ENCODE measurements around the gene BLNK.
"Not testable (repeated sequence)": the region's sequence is repeated elsewhere in the genome, so short reads cannot be mapped to it uniquely, and the experiment has no call there.

The BLNK gene

DNA sequence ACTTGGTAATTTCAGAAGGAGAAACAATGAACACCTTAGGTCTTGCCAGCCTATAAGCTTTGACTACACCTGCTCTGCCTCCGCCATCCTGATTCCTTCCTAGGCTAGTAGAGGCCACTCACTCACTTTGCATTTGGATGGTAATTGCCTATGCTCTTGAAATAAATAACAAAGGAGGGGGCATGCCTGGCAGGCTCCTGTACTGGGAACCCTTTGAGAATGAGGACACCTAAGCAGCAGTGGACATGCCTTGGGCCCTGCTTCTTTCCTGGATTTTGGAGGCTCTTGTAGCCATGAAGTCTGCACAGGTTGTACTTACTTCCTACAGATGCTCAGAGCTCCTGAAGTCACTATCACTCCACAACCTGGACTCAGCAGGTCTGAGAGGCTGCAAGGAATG, 65.8 kb downstream of the BLNK start (continued):
- TF ChIP-seq, protein P1, sequence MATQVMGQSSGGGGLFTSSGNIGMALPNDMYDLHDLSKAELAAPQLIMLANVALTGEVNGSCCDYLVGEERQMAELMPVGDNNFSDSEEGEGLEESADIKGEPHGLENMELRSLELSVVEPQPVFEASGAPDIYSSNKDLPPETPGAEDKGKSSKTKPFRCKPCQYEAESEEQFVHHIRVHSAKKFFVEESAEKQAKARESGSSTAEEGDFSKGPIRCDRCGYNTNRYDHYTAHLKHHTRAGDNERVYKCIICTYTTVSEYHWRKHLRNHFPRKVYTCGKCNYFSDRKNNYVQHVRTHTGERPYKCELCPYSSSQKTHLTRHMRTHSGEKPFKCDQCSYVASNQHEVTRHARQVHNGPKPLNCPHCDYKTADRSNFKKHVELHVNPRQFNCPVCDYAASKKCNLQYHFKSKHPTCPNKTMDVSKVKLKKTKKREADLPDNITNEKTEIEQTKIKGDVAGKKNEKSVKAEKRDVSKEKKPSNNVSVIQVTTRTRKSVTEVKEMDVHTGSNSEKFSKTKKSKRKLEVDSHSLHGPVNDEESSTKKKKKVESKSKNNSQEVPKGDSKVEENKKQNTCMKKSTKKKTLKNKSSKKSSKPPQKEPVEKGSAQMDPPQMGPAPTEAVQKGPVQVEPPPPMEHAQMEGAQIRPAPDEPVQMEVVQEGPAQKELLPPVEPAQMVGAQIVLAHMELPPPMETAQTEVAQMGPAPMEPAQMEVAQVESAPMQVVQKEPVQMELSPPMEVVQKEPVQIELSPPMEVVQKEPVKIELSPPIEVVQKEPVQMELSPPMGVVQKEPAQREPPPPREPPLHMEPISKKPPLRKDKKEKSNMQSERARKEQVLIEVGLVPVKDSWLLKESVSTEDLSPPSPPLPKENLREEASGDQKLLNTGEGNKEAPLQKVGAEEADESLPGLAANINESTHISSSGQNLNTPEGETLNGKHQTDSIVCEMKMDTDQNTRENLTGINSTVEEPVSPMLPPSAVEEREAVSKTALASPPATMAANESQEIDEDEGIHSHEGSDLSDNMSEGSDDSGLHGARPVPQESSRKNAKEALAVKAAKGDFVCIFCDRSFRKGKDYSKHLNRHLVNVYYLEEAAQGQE (tag by site-specific recombination; IDR thresholded peaks at IDR 0.05), result no peak
- no peak for TF ChIP-seq ZNF112 (tag by site-specific recombination; IDR thresholded peaks at IDR 0.05)

- POLR2A ChIA-PET, result no interaction called here
- H3K4me3 ChIP-seq (ENCODE audit: low read depth, low read length), result no peak overlapping the region
- H3K9me3 ChIP-seq (ENCODE audit: control insufficient read depth, insufficient read depth, low read depth, low read length), result no peaks in the 10 kb centered on the region
- no peak overlapping the region for H3K27ac ChIP-seq (ENCODE audit: extremely low read depth, low read depth, low read length)
- no peak for TF ChIP-seq ZNF623 (tag by site-specific recombination; IDR thresholded peaks at IDR 0.05)
- TF ChIP-seq OVOL3 (tag by site-specific recombination; IDR thresholded peaks at IDR 0.05), result no peak
- no peak for TF ChIP-seq ZNF449 (tag by site-specific recombination; IDR thresholded peaks at IDR 0.05)
- TF ChIP-seq ZNF560 (tag by site-specific recombination; IDR thresholded peaks at IDR 0.05; ENCODE audit: borderline replicate concordance), result no peak
- TF ChIP-seq ZFP41 (tag by site-specific recombination; IDR thresholded peaks at IDR 0.05; ENCODE audit: borderline replicate concordance), result no peak
- TF ChIP-seq ZNF221 (tag by site-specific recombination; IDR thresholded peaks at IDR 0.05; ENCODE audit: borderline replicate concordance), result no peak
- TF ChIP-seq ZNF10 (tag by site-specific recombination; IDR thresholded peaks at IDR 0.05), result no peak
- TF ChIP-seq, protein P2, sequence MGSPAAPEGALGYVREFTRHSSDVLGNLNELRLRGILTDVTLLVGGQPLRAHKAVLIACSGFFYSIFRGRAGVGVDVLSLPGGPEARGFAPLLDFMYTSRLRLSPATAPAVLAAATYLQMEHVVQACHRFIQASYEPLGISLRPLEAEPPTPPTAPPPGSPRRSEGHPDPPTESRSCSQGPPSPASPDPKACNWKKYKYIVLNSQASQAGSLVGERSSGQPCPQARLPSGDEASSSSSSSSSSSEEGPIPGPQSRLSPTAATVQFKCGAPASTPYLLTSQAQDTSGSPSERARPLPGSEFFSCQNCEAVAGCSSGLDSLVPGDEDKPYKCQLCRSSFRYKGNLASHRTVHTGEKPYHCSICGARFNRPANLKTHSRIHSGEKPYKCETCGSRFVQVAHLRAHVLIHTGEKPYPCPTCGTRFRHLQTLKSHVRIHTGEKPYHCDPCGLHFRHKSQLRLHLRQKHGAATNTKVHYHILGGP (tag by site-specific recombination; IDR thresholded peaks at IDR 0.05), result no peak
- no peak for TF ChIP-seq HIC1 (tag by site-specific recombination; IDR thresholded peaks at IDR 0.05)
- TF ChIP-seq ZNF157 (tag by site-specific recombination; IDR thresholded peaks at IDR 0.05), result no peak
- H3K36me3 ChIP-seq (ENCODE audit: control insufficient read depth in 2 of 2, insufficient read depth in 1 of 2, low read length in 2 of 2), result no peaks in the 10 kb centered on the region
- CTCF ChIA-PET, result interaction anchor here (0.7 to 1.4 kb wide), 2 partner anchors 28 to 185 kb away, joined by 3 to 4 read pairs; no protein-coding TSS in a partner anchor
- no peaks in the 10 kb centered on the region for H3K4me1 ChIP-seq (ENCODE audit: control insufficient read depth, insufficient read depth, low read length)
Observed at GRCh38 chr10:96201525-96201924, 69.8 kb downstream of the BLNK start.

- H3K9me3 ChIP-seq (ENCODE audit: control insufficient read depth, insufficient read depth, low read depth, low read length); H3K27ac ChIP-seq (ENCODE audit: extremely low read depth, low read depth, low read length); H3K4me3 ChIP-seq (ENCODE audit: low read depth, low read length); CTCF ChIA-PET; H3K36me3 ChIP-seq (ENCODE audit: control insufficient read depth in 2 of 2, insufficient read depth in 1 of 2, low read length in 2 of 2); H3K4me1 ChIP-seq (ENCODE audit: control insufficient read depth, insufficient read depth, low read length); POLR2A ChIA-PET: not testable (repeated sequence)
- TF ChIP-seq ZNF513 (tag by site-specific recombination; IDR thresholded peaks at IDR 0.05), result peak; percentile 86
Observed at GRCh38 chr10:96189505-96189904, 81.9 kb downstream of the BLNK start.

Data from HEK293 (cell line).